Upper lobe of left lung (tissue), 4 donors: ENCODE measurements around the gene KRT35.

Source experiments
- CTCF ChIP-seq, 6 experiments: fragments of 450-650 bp in 4 of 6; fragments of 200-600 bp in 2 of 6; sonication (generic) in 2 of 6; IDR thresholded peaks; one replicate each; pipeline ENCODE4 v1.5.1; 2016 to 2019; ENCODE audit warnings: antibody characterized with exemption in 6 of 6
- EP300 ChIP-seq, 4 donors: sonication (generic); formaldehyde crosslinking; IDR thresholded peaks; one replicate each; pipeline ENCODE4 v1.5.1; 2017; ENCODE audit warnings: antibody characterized with exemption in 4 of 4, control low read depth in 2 of 4
- POLR2A ChIP-seq, 4 donors: fragments of 450-650 bp; IDR thresholded peaks; one replicate each; pipeline ENCODE4 v1.5.1; 2016 to 2017; ENCODE audit warnings: antibody characterized with exemption in 4 of 4, mild to moderate bottlenecking in 2 of 4

DNA sequence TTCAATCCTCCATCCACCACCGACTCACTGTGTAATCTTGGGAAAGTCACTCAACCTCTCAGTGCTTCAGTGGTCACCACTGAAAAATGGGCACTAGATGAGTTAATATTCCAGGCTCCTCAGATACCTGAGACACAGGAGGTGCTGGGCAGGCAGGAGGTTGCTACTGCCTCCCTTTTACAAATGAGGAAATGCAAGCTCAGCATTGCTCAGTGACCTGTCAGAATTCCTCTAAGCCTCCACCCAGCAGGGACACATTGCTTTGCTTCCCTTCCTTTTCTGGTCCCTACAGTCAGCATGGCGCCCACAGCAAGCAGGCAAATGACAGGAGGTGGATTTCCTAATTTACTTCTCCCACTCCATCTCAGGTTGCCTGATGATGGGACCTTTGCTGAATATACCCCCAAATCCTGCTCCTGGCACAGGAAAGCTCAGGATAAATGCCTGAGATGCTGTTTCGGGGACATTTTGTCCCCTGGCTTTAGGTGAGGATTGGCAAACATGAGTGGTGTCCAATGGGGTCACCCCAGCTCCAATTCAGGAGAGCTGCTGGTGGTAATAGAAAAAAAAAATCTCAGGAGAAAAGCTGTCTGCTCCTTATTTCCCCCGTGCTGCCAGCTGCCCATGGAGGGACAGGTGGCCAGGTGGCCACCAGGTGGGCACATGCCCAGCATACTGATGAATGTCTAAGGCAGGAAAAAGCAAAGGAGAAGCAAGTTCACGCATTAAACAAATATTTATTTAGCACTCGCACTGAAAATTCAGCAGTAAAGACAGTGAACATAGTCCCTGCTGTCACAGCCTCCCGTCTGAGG is 29.5 kb upstream of the KRT35 start:
- TF ChIP-seq CTCF (IDR thresholded peaks at IDR 0.05) (peak in 1 of 6 experiments; percentile 6), POLR2A (IDR thresholded peaks at IDR 0.05) (no peak), EP300 (IDR thresholded peaks at IDR 0.05) (no peak)
